A549 (cell line): ENCODE measurements around the gene ZNF438.

ENCODE experiments used
- CEBPB ChIP-seq, 2 experiments: fragments of >200 bp in 1 of 2; sonication (Bioruptor Twin) in 1 of 2; formaldehyde crosslinking in 1 of 2; IDR thresholded peaks; 2 replicates each; pipeline ENCODE4 v1.6.1; 2012 to 2016
- CHD2 ChIP-seq: fragments of 150-350 bp; IDR thresholded peaks from 2 replicates; pipeline ENCODE4 v1.6.1; 2014; ENCODE audit warnings: low read length; ENCODE audit not compliant: partially characterized antibody
- EP300 ChIP-seq, 2 experiments: fragments of >200 bp; sonication (Bioruptor Twin); formaldehyde crosslinking; IDR thresholded peaks; 2 replicates in 1 of 2; 3 replicates in 1 of 2; pipeline ENCODE4 v1.6.1; 2016 to 2017
- FOSB ChIP-seq: fragments of 250-450 bp; sonication (Bioruptor Pico); IDR thresholded peaks from 2 replicates; pipeline ENCODE4 v1.5.0; 2020; ENCODE audit warnings: mild to moderate bottlenecking, moderate library complexity
- JUNB ChIP-seq: fragments of >200 bp; sonication (Bioruptor Twin); formaldehyde crosslinking; IDR thresholded peaks from 2 replicates; pipeline ENCODE4 v1.6.1; 2016
- KDM5A ChIP-seq: fragments of 200-600 bp; sonication (generic); IDR thresholded peaks from 2 replicates; pipeline ENCODE4 v1.6.1; 2016; ENCODE audit warnings: antibody characterized with exemption, mild to moderate bottlenecking
- PHF8 ChIP-seq: fragments of 200-600 bp; sonication (generic); IDR thresholded peaks from 2 replicates; pipeline ENCODE4 v1.6.1; 2016; ENCODE audit warnings: low read depth, mild to moderate bottlenecking, antibody characterized with exemption, moderate library complexity, borderline replicate concordance
- POLR2A ChIP-seq: IDR thresholded peaks from 2 replicates; pipeline ENCODE4 v1.6.1; 2012; ENCODE audit warnings: mild to moderate bottlenecking, low read length
- RAD21 ChIP-seq, 2 experiments: fragments of >200 bp in 1 of 2; sonication (Bioruptor Twin) in 1 of 2; formaldehyde crosslinking in 1 of 2; IDR thresholded peaks in 1 of 2; conservative IDR thresholded peaks in 1 of 2; 2 replicates in 1 of 2; 3 replicates in 1 of 2; pipeline ENCODE4 v1.6.1; 2012 to 2018; ENCODE audit warnings: inconsistent platforms in 1 of 2
- RCOR1 ChIP-seq: fragments of 150-350 bp; IDR thresholded peaks from 2 replicates; pipeline ENCODE4 v1.6.1; 2014; ENCODE audit warnings: antibody characterized with exemption, low read length, low read depth
- RFX5 ChIP-seq: fragments of 450-650 bp; IDR thresholded peaks from 2 replicates; pipeline ENCODE4 v1.7.1; 2014; ENCODE audit warnings: antibody characterized with exemption, mild to moderate bottlenecking, moderate library complexity
- TF ChIP-seq, protein P1 (sequence below): fragments of 200-600 bp; sonication (generic); IDR thresholded peaks from 2 replicates; pipeline ENCODE4 v1.6.1; 2016; ENCODE audit warnings: antibody characterized with exemption, mild to moderate bottlenecking, moderate library complexity
- TF ChIP-seq, protein P2 (sequence below): fragments of >200 bp; sonication (Bioruptor Twin); formaldehyde crosslinking; IDR thresholded peaks from 3 replicates; pipeline ENCODE4 v1.5.1; 2016
- TF ChIP-seq, protein P3 (sequence below): IDR thresholded peaks from 2 replicates; pipeline ENCODE4 v1.6.1; 2012

DNA sequence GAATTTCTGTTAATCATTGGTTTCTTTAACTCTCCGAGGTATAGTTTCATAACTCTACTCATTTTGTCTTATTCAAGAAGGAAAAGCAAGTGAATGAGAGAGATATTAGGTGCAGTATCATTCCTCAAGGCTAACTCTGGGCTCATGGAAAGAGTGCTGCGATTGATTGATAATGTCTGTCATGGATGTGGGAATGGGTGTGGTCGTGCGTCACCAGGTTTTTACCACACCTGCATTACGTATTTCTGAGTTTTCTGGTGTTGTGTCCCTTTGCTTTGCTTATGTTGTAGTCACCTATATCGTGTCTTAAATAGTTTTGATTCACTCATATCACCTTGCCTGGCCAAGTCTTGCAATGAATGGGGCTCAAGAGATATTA is 44.9 kb upstream of the ZNF438 start:
- TF ChIP-seq CHD2: no peak
- TF ChIP-seq, protein P1, sequence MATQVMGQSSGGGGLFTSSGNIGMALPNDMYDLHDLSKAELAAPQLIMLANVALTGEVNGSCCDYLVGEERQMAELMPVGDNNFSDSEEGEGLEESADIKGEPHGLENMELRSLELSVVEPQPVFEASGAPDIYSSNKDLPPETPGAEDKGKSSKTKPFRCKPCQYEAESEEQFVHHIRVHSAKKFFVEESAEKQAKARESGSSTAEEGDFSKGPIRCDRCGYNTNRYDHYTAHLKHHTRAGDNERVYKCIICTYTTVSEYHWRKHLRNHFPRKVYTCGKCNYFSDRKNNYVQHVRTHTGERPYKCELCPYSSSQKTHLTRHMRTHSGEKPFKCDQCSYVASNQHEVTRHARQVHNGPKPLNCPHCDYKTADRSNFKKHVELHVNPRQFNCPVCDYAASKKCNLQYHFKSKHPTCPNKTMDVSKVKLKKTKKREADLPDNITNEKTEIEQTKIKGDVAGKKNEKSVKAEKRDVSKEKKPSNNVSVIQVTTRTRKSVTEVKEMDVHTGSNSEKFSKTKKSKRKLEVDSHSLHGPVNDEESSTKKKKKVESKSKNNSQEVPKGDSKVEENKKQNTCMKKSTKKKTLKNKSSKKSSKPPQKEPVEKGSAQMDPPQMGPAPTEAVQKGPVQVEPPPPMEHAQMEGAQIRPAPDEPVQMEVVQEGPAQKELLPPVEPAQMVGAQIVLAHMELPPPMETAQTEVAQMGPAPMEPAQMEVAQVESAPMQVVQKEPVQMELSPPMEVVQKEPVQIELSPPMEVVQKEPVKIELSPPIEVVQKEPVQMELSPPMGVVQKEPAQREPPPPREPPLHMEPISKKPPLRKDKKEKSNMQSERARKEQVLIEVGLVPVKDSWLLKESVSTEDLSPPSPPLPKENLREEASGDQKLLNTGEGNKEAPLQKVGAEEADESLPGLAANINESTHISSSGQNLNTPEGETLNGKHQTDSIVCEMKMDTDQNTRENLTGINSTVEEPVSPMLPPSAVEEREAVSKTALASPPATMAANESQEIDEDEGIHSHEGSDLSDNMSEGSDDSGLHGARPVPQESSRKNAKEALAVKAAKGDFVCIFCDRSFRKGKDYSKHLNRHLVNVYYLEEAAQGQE: no peak
- TF ChIP-seq PHF8: no peak
- TF ChIP-seq RCOR1: no peak
- no peak for TF ChIP-seq POLR2A
- no peak for TF ChIP-seq RFX5
- TF ChIP-seq, protein P2, sequence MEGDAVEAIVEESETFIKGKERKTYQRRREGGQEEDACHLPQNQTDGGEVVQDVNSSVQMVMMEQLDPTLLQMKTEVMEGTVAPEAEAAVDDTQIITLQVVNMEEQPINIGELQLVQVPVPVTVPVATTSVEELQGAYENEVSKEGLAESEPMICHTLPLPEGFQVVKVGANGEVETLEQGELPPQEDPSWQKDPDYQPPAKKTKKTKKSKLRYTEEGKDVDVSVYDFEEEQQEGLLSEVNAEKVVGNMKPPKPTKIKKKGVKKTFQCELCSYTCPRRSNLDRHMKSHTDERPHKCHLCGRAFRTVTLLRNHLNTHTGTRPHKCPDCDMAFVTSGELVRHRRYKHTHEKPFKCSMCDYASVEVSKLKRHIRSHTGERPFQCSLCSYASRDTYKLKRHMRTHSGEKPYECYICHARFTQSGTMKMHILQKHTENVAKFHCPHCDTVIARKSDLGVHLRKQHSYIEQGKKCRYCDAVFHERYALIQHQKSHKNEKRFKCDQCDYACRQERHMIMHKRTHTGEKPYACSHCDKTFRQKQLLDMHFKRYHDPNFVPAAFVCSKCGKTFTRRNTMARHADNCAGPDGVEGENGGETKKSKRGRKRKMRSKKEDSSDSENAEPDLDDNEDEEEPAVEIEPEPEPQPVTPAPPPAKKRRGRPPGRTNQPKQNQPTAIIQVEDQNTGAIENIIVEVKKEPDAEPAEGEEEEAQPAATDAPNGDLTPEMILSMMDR: no peak
- no peak for TF ChIP-seq RAD21 (conservative IDR thresholded peaks at IDR 0.05 in 1 of 2, IDR thresholded peaks at IDR 0.05 in 1 of 2)
- TF ChIP-seq, protein P3, sequence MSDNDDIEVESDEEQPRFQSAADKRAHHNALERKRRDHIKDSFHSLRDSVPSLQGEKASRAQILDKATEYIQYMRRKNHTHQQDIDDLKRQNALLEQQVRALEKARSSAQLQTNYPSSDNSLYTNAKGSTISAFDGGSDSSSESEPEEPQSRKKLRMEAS: no peak
- TF ChIP-seq KDM5A: no peak
- no peak for TF ChIP-seq FOSB (CRISPR knock-in tag)
- no peak for TF ChIP-seq EP300 (IDR thresholded peaks at IDR 0.05)
- no peak for TF ChIP-seq JUNB
- TF ChIP-seq CEBPB (IDR thresholded peaks at IDR 0.05): no peak
